ENCODE data around the gene MYOM3. TPM values are rescaled to one million over a fixed set of nuclear protein-coding genes. Genes with fewer than 3 reads are reported as not detected.

Gene MYOM3
- total and polyA plus RNA-seq, 2 of the 13 experiments (the other 11 are each of a cell fraction or from before 2014, with no cell fraction given): 5.8 to 15.3 TPM

- Histone ChIP-seq H3K27me3 (ENCODE audit: control insufficient read depth in 1 of 2, insufficient read depth in 2 of 2, low read length in 2 of 2) (no peaks in the 10 kb centered on the region), H3K36me3 (replicated peaks in 1 of 2; ENCODE audit: control insufficient read depth in 1 of 2, insufficient read depth in 2 of 2, low read length in 2 of 2) (peaks cover 5 to 16% of the 10 kb centered on the region in 2 experiments; a peak in 3 of 5 replicates), H3K4me3 (replicated peaks in 1 of 3; ENCODE audit: insufficient read depth in 1 of 3, low read depth in 2 of 3, low read length in 3 of 3) (no peak overlapping the region), H3K4me2 (ENCODE audit: low read depth, low read length) (no peak overlapping the region), H3K9ac (ENCODE audit: insufficient read depth, low read depth, low read length) (no peak overlapping the region), H4K20me1 (ENCODE audit: insufficient read depth, low read length) (0 out of 2 replicates have a peak, but pooled peaks cover 2% of the 10 kb centered on the region), H2AFZ (ENCODE audit: low read length) (no peak overlapping the region), H3K27ac (ENCODE audit: extremely low read length, insufficient read depth, low read length) (no peak overlapping the region), H3K79me2 (ENCODE audit: insufficient read depth, low read length) (no peaks in the 10 kb centered on the region), H3K9me3 (ENCODE audit: low read length) (no peaks in the 10 kb centered on the region), H3K4me1 (ENCODE audit: insufficient read depth, low read length) (peaks cover 25% of the 10 kb centered on the region)
- CTCF ChIA-PET (ENCODE audit: low intra/inter-chr PET ratio, low total read pairs): no interaction called here
- BruUV-seq (replicated peaks): no TSS peak
- in situ Hi-C loops (cut with HindIII; ENCODE audit: extremely low pct_ligation_motif_present, low pct_unique_long_range_greater_than_20kb): no loop called here
- ATAC-seq (no peak), DNase-seq (ENCODE audit: low spot score) (no peak), FAIRE-seq (no peak)
- POLR2A ChIA-PET: interaction anchor here (1.4 kb wide), 1 partner anchor 10 kb away, joined by 4 read pairs; no protein-coding TSS in a partner anchor
- TF ChIP-seq ZNF512 (CRISPR knock-in tag; IDR thresholded peaks at IDR 0.05): no peak
- intact Hi-C loops (cut with micrococcal nuclease; ENCODE audit: unreplicated experiment): no loop called here
- WGBS (ENCODE audit: low lambda C conversion rate): 95% methylated on average over 4 of the region's 5 CpGs
Measured at GRCh38 chr1:24094554-24094953, 17.4 kb downstream of the MYOM3 start.

GRCh38 chr1:24093732-24094131, 18.2 kb downstream of the MYOM3 start:
- DNase-seq (ENCODE audit: low spot score) (no peak), ATAC-seq (no peak), FAIRE-seq (no peak)
- intact Hi-C loops (cut with micrococcal nuclease; ENCODE audit: unreplicated experiment): no loop called here
- no TSS peak for BruUV-seq (replicated peaks)
- TF ChIP-seq POLR2AphosphoS5 (IDR thresholded peaks at IDR 0.05; ENCODE audit: low read depth, low read length) (no peak), CERS6 (CRISPR knock-in tag; IDR thresholded peaks at IDR 0.05) (no peak), ZNF296 (CRISPR knock-in tag; conservative IDR thresholded peaks at IDR 0.05) (no peak)
- Histone ChIP-seq H2AFZ (ENCODE audit: low read length) (no peak overlapping the region), H3K36me3 (replicated peaks in 1 of 2; ENCODE audit: control insufficient read depth in 1 of 2, insufficient read depth in 2 of 2, low read length in 2 of 2) (peaks cover 5 to 13% of the 10 kb centered on the region in 2 experiments; a peak in 3 of 5 replicates), H3K27ac (ENCODE audit: extremely low read length, insufficient read depth, low read length) (no peak overlapping the region), H3K4me3 (replicated peaks in 1 of 3; ENCODE audit: insufficient read depth in 1 of 3, low read depth in 2 of 3, low read length in 3 of 3) (no peak overlapping the region), H3K79me2 (ENCODE audit: insufficient read depth, low read length) (no peaks in the 10 kb centered on the region), H3K9me3 (ENCODE audit: low read length) (no peaks in the 10 kb centered on the region), H3K9ac (ENCODE audit: insufficient read depth, low read depth, low read length) (no peak overlapping the region), H4K20me1 (ENCODE audit: insufficient read depth, low read length) (0 out of 2 replicates have a peak, but pooled peaks cover 2% of the 10 kb centered on the region), H3K4me1 (ENCODE audit: insufficient read depth, low read length) (peaks cover 20% of the 10 kb centered on the region), H3K4me2 (ENCODE audit: low read depth, low read length) (no peak overlapping the region), H3K27me3 (ENCODE audit: control insufficient read depth in 1 of 2, insufficient read depth in 2 of 2, low read length in 2 of 2) (no peaks in the 10 kb centered on the region)
- in situ Hi-C loops (cut with HindIII; ENCODE audit: extremely low pct_ligation_motif_present, low pct_unique_long_range_greater_than_20kb): no loop called here
- POLR2A ChIA-PET: no interaction called here
- WGBS (ENCODE audit: low lambda C conversion rate): 93% methylated on average over 9 of the region's 9 CpGs
- CTCF ChIA-PET (ENCODE audit: low intra/inter-chr PET ratio, low total read pairs): no interaction called here

Measured in HepG2 (cell line).